Ishikawa (cell line): ENCODE data around the gene SERPINA3.

Experiments used
- CEBPB ChIP-seq: IDR thresholded peaks from 2 replicates; pipeline ENCODE4 v1.6.1; 2012
- CREB1 ChIP-seq: IDR thresholded peaks from 2 replicates; pipeline ENCODE4 v1.6.1; 2012; ENCODE audit warnings: low read depth
- EGR1 ChIP-seq: IDR thresholded peaks from 2 replicates; pipeline ENCODE4 v1.6.1; 2012
- EP300 ChIP-seq: IDR thresholded peaks from 2 replicates; pipeline ENCODE4 v1.6.1; 2012; ENCODE audit warnings: borderline replicate concordance
- MAX ChIP-seq: IDR thresholded peaks from 2 replicates; pipeline ENCODE4 v1.6.1; 2012
- NFIC ChIP-seq: IDR thresholded peaks from 2 replicates; pipeline ENCODE4 v1.6.1; 2012
- RAD21 ChIP-seq: IDR thresholded peaks from 2 replicates; pipeline ENCODE4 v1.6.1; 2012; ENCODE audit warnings: low read depth
- REST ChIP-seq: IDR thresholded peaks from 2 replicates; pipeline ENCODE4 v1.6.1; 2012; ENCODE audit warnings: low read depth, mild to moderate bottlenecking
- TAF1 ChIP-seq: IDR thresholded peaks from 2 replicates; pipeline ENCODE4 v1.6.1; 2012; ENCODE audit warnings: low read depth, mild to moderate bottlenecking
- TEAD4 ChIP-seq: IDR thresholded peaks from 2 replicates; pipeline ENCODE4 v1.6.1; 2012
- YY1 ChIP-seq: IDR thresholded peaks from 2 replicates; pipeline ENCODE4 v1.6.1; 2012; ENCODE audit warnings: low read depth
- TF ChIP-seq, protein P1 (sequence below): IDR thresholded peaks from 2 replicates; pipeline ENCODE4 v1.6.1; 2012

- TF ChIP-seq RAD21: no peak
- no peak for TF ChIP-seq MAX
- no peak for TF ChIP-seq YY1
- TF ChIP-seq TAF1: no peak
- TF ChIP-seq, protein P1, sequence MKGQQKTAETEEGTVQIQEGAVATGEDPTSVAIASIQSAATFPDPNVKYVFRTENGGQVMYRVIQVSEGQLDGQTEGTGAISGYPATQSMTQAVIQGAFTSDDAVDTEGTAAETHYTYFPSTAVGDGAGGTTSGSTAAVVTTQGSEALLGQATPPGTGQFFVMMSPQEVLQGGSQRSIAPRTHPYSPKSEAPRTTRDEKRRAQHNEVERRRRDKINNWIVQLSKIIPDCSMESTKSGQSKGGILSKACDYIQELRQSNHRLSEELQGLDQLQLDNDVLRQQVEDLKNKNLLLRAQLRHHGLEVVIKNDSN: no peak
- no peak for TF ChIP-seq REST
- TF ChIP-seq CEBPB: no peak
- TF ChIP-seq EP300: no peak
- no peak for TF ChIP-seq CREB1
- TF ChIP-seq TEAD4: no peak
- no peak for TF ChIP-seq EGR1
- TF ChIP-seq NFIC: no peak
Measured at GRCh38 chr14:94602722-94603121, 9.5 kb upstream of the SERPINA3 start.
